Activated CD4-positive, alpha-beta T cell treated with anti-CD3 and anti-CD28 coated beads, Interleukin-2, Interleukin-4, amounts not matched to agents 100 ng/mL and 50 ng/mL, durations not matched to agents 16 hours and 8 hours (primary cell): Measurements from ENCODE around the gene SVIL.

Source experiments
- DNase-seq: peaks from one replicate; pipeline ENCODE4 v3.0.0-alpha.2; 2020; ENCODE audit warnings: low spot score

The SVIL gene

DNA sequence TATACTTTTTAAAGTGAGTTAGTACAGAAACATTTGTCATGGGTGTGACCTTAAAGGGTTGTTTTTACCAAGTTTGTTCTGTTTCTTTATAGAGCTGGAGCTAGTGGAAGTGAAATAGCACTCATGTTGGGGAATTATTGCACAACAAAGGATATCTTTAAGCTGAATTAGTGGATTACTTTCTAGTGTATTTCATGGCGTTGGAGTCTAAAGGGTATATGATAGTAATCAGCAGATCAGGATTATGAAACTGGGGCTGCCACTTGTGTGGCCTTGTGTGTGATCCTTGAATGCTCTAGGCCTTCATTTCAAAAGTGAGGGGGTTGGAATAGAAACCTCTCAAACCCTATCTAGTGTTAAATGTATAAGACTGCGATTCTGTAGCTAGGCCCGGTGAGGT lies 222.3 kb downstream of the SVIL start:
- DNase-seq = peak; percentile 27

DNA sequence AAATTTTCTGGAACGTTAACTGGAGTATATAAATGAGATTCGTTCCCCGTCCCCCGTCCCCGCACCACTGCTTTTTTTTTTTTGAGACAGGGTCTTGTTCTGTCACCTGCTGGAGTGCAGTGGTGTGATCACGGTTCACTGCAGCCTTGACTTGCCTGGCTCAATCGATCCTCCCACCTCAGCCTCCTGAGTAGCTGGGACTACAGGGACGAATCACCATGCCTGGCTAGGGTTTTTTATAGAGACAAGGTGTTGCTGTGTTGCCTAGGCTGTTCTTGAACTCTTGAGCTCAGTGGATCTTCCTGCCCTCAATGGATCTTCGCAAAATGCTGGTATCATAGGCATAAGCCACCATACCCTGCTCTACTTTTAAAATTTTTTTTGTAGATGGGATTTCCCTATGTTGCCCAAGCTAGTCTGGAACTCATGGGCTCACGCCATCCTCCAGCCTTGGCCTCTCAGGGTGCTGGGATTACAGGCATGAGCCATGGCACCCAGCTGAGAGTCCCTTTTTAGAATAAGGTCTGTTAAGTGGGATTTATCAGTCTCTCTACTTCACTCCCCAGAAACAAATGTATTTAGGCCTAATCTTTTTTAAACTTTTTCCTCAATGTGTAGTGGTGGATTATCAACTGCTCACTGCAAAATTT lies 223.0 kb downstream of the SVIL start:
- DNase-seq = peak; percentile 8

DNA sequence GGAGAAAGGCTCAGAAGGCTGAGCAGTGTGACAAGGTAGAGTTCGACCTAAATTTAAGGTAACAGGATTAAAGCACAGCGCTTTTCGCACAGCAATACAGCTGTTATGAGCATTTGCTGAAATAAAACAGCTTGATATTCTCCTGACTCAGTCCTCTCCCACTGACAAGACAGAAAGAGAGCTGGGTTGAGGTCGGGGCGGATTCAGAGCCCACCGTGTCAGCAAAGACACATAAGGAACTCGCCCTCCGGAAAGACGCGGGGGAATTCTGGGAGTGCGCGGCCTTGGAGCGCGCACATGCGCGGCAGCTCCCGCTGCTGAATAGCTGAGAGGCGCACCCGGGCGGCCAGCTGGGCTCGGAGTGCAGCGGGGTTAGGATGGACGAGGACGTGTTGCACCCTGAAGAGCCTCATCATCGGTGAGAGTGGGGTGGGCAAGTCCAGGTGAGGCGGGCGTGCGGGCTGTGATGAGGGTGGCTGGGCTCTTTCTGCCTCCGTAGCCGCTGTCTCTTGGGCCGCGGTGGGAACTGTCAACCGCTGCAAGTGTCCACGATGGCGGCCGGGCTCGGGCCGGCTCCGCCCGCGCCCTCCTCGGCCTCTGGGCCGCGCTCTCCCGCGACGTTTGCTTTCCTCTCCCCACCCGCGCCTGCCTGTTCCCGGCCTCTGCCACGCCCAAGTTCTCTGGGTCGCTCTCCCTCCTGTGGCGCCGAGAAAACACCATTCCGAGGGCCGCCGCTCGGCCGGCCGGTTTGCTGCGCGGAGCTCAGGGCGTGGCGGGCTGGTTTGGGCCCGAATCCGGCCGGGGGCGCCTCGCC lies 225.3 kb downstream of the SVIL start:
- DNase-seq = peak; percentile 63

DNA sequence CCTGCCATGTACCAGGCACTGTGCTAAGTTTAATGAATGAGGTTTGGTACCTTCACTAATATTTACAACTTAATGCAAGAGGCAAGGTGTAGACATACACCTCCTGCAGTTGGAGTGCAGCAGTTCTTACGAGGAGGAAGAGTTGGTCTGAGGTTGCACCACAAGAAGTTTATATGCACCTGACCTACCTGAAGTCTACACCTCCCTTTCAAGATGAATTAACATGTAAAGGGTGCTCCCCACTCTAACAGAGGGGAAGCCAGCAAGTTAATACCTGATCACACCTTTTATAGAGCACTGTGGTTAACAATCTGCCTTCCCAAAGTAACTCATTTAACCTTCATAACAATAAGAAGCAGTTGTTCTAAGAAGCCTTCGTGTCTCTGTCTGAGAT lies 225.9 kb downstream of the SVIL start:
- no peak for DNase-seq
